Breast epithelium (tissue), 3 donors: Measurements from ENCODE around the gene DKK3.

Experiments used
- POLR2AphosphoS5 ChIP-seq, 3 donors: sonication (generic); formaldehyde crosslinking; IDR thresholded peaks; one replicate each; pipeline ENCODE4 v1.6.1; 2017; ENCODE audit warnings: antibody characterized with exemption in 3 of 3
- TF ChIP-seq, protein P1 (sequence below), 3 donors: fragments of 450-650 bp; IDR thresholded peaks; one replicate each; pipeline ENCODE4 v1.5.1; 2016 to 2017; ENCODE audit warnings: antibody characterized with exemption in 3 of 3, mild to moderate bottlenecking in 3 of 3, moderate library complexity in 3 of 3

DNA sequence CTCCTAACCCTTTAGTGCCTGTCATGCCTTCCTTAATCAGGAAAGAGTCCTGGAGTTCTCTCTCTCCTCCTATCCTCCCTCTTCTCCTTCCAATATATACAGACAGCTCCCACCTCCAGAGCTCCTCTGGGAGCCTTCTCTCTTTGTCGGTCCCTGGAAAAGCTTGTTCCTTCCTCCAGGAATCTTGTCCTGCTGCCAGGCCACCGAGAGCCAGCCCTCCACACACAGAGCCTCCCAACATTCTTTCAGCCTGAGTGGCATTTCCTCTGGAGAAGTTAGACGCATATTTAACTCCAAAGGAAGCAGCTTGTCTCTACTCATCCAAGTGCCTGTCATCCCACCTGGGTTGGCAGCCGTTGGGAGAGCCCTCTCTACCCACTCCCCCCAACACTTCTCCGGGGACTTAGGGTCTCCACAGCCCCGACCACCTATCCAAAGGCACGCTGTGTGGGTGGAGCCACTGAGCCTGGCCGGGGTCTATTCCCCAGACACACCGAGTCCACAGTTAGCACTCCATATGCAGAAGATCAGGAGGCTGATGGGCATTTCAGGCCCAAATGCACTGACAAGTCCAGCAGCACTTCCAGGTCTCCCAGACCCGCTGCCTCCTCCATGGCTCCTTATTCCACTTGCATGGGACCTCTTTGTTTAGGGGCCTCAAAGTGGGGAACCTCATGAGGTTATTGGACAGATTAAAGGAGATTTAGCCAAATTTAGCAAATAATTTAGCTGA lies 31.1 kb downstream of the DKK3 start:
- TF ChIP-seq, protein P1, sequence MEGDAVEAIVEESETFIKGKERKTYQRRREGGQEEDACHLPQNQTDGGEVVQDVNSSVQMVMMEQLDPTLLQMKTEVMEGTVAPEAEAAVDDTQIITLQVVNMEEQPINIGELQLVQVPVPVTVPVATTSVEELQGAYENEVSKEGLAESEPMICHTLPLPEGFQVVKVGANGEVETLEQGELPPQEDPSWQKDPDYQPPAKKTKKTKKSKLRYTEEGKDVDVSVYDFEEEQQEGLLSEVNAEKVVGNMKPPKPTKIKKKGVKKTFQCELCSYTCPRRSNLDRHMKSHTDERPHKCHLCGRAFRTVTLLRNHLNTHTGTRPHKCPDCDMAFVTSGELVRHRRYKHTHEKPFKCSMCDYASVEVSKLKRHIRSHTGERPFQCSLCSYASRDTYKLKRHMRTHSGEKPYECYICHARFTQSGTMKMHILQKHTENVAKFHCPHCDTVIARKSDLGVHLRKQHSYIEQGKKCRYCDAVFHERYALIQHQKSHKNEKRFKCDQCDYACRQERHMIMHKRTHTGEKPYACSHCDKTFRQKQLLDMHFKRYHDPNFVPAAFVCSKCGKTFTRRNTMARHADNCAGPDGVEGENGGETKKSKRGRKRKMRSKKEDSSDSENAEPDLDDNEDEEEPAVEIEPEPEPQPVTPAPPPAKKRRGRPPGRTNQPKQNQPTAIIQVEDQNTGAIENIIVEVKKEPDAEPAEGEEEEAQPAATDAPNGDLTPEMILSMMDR (IDR thresholded peaks at IDR 0.05), result no peak
- TF ChIP-seq POLR2AphosphoS5 (IDR thresholded peaks at IDR 0.05), result no peak
